SK-N-SH (cell line): Measurements from ENCODE around the gene PNO1. TPM values are rescaled to one million over a fixed set of nuclear protein-coding genes. Genes with fewer than 3 reads are reported as not detected.

Experiments used
- CTCF ChIA-PET: fragments of 300-600, 350-600 bp; formaldehyde crosslinking; extraction: SDS; loops from one replicate; lab custom pipeline; 2021; lab: Yijun Ruan, JAX
- POLR2A ChIA-PET: fragments of 350-600 bp; sonication (Branson Sonifier 250); formaldehyde crosslinking; extraction: SDS; loops from one replicate; lab custom pipeline; 2020; ENCODE audit warnings: antibody characterized with exemption, inconsistent platforms; lab: Yijun Ruan, JAX
- DNase-seq: peaks from one replicate; pipeline ENCODE4 v3.0.0; 2012
- H2AFZ ChIP-seq: fragments of 200-600 bp; sonication (generic); 2 replicates; pipeline ENCODE4 v1.8.1; 2016; ENCODE audit warnings: antibody characterized with exemption, mild to moderate bottlenecking, low read depth
- H3F3A ChIP-seq: fragments of 200-600 bp; sonication (generic); replicated peaks from 2 replicates; pipeline ENCODE3; 2016; ENCODE audit warnings: antibody characterized with exemption, mild to moderate bottlenecking; ENCODE audit not compliant: insufficient read depth
- H3K27ac ChIP-seq, 2 experiments: fragments of 200-500 bp in 1 of 2; fragments of 200-600 bp in 1 of 2; sonication (Bioruptor generic) in 1 of 2; sonication (generic), shearing (Covaris generic) in 1 of 2; 2 replicates each; pipeline versions ENCODE4 v1.5.1 to v1.6.1; 2014 to 2016; ENCODE audit warnings: low read depth in 2 of 2, inconsistent platforms in 1 of 2, low read length in 1 of 2, mild to moderate bottlenecking in 1 of 2, mixed read lengths in 1 of 2
- H3K27me3 ChIP-seq: fragments of 200-600 bp; sonication (generic), shearing (Covaris generic); 2 replicates; pipeline ENCODE4 v1.6.1; 2016; ENCODE audit warnings: mixed run types; ENCODE audit not compliant: insufficient read depth
- H3K36me3 ChIP-seq, 2 experiments: fragments of 200-500 bp in 1 of 2; fragments of 200-600 bp in 1 of 2; sonication (Bioruptor generic) in 1 of 2; sonication (generic) in 1 of 2; replicated peaks in 1 of 2; 2 replicates each; pipeline versions ENCODE3 to v1.5.1; 2014 to 2016; ENCODE audit warnings: low read length in 1 of 2, mild to moderate bottlenecking in 1 of 2; ENCODE audit not compliant: insufficient read depth in 2 of 2, control insufficient read depth in 1 of 2
- H3K4me1 ChIP-seq, 2 experiments: fragments of 200-500 bp in 1 of 2; fragments of 200-600 bp in 1 of 2; sonication (Bioruptor generic) in 1 of 2; sonication (generic), shearing (Covaris generic) in 1 of 2; 2 replicates each; pipeline versions ENCODE4 v1.5.1 to v1.6.1; 2014 to 2016; ENCODE audit warnings: low read depth in 1 of 2, low read length in 1 of 2, mixed run types in 1 of 2; ENCODE audit not compliant: insufficient read depth in 2 of 2, control insufficient read depth in 1 of 2
- H3K4me2 ChIP-seq: fragments of 200-600 bp; sonication (generic), shearing (Covaris generic); 2 replicates; pipeline ENCODE4 v1.6.1; 2017; ENCODE audit warnings: mixed run types
- H3K4me3 ChIP-seq, 2 experiments: fragments of 200-500 bp in 1 of 2; fragments of 200-600 bp in 1 of 2; sonication (Bioruptor generic) in 1 of 2; sonication (generic), shearing (Covaris generic) in 1 of 2; 2 replicates each; pipeline versions ENCODE4 v1.5.1 to v1.8.1; 2014 to 2016; ENCODE audit warnings: low read depth in 2 of 2, inconsistent platforms in 1 of 2, low read length in 1 of 2, mild to moderate bottlenecking in 1 of 2, mixed read lengths in 1 of 2, moderate library complexity in 1 of 2
- H3K79me2 ChIP-seq: fragments of 200-600 bp; sonication (generic); 2 replicates; pipeline ENCODE4 v1.8.1; 2017; ENCODE audit warnings: mild to moderate bottlenecking; ENCODE audit not compliant: insufficient read depth
- H3K9ac ChIP-seq: fragments of 200-600 bp; sonication (generic); 2 replicates; pipeline ENCODE4 v1.6.1; 2017; ENCODE audit warnings: mixed run types
- H3K9me2 ChIP-seq: fragments of 200-600 bp; sonication (generic); 2 replicates; pipeline ENCODE4 v1.6.1; 2017; ENCODE audit warnings: mixed run types
- H3K9me3 ChIP-seq: fragments of 200-600 bp; sonication (generic); 2 replicates; pipeline ENCODE4 v1.6.1; 2017; ENCODE audit warnings: mixed run types, mild to moderate bottlenecking, moderate library complexity
- H4K20me1 ChIP-seq: fragments of 200-600 bp; sonication (generic); 2 replicates; pipeline ENCODE4 v1.6.1; 2017; ENCODE audit warnings: mild to moderate bottlenecking, mixed run types; ENCODE audit not compliant: insufficient read depth
- CHD2 ChIP-seq: fragments of 150-350 bp; IDR thresholded peaks from 2 replicates; pipeline ENCODE4 v1.6.1; 2018; ENCODE audit warnings: low read length; ENCODE audit not compliant: partially characterized antibody
- ELF1 ChIP-seq: IDR thresholded peaks from 2 replicates; pipeline ENCODE4 v1.4.0; 2012
- EP300 ChIP-seq, 2 experiments: IDR thresholded peaks; 2 replicates each; pipeline versions ENCODE4 v1.4.0 to v1.6.1; 2012; ENCODE audit warnings: borderline replicate concordance in 1 of 2, low read depth in 1 of 2, low read length in 1 of 2
- EZH2phosphoT487 ChIP-seq: fragments of 200-600 bp; sonication (generic); IDR thresholded peaks from 2 replicates; pipeline ENCODE4 v1.6.1; 2017; ENCODE audit warnings: low read depth, mixed run types, mild to moderate bottlenecking, antibody characterized with exemption, moderate library complexity, borderline replicate concordance
- FOSL2 ChIP-seq: IDR thresholded peaks from 2 replicates; pipeline ENCODE4 v1.4.0; 2012; ENCODE audit warnings: low read depth, mild to moderate bottlenecking, moderate library complexity, borderline replicate concordance
- FOXJ3 ChIP-seq: sonication (generic); formaldehyde crosslinking; IDR thresholded peaks from 2 replicates; pipeline ENCODE4 v1.5.1; 2020; ENCODE audit warnings: mild to moderate bottlenecking, missing genetic modification reagents
- GABPA ChIP-seq: IDR thresholded peaks from 2 replicates; pipeline ENCODE4 v1.4.0; 2012; ENCODE audit warnings: low read depth, mild to moderate bottlenecking
- GATA2 ChIP-seq: sonication (generic); formaldehyde crosslinking; IDR thresholded peaks from 2 replicates; pipeline ENCODE4 v1.5.0; 2020; ENCODE audit warnings: mild to moderate bottlenecking, missing genetic modification reagents
- IRF3 ChIP-seq: fragments of 150-350 bp; IDR thresholded peaks from 2 replicates; pipeline ENCODE4 v1.6.1; 2016; ENCODE audit warnings: mild to moderate bottlenecking, low read depth, low read length
- MXI1 ChIP-seq: IDR thresholded peaks from 2 replicates; pipeline ENCODE4 v1.6.1; 2012; ENCODE audit warnings: mild to moderate bottlenecking, low read depth, low read length, improper control_type of control experiment
- NRF1 ChIP-seq: IDR thresholded peaks from 2 replicates; pipeline ENCODE4 v1.6.1; 2012; ENCODE audit warnings: low read depth, mild to moderate bottlenecking, low read length
- RCOR1 ChIP-seq: fragments of 150-350 bp; IDR thresholded peaks from 2 replicates; pipeline ENCODE4 v1.6.1; 2017; ENCODE audit warnings: antibody characterized with exemption, low read length
- REST ChIP-seq: IDR thresholded peaks from 2 replicates; pipeline ENCODE4 v1.6.1; 2012; ENCODE audit warnings: mild to moderate bottlenecking, low read depth, low read length, moderate library complexity
- RFX5 ChIP-seq: IDR thresholded peaks from 2 replicates; pipeline ENCODE4 v1.6.1; 2012; ENCODE audit warnings: mild to moderate bottlenecking, improper control_type of control experiment, low read length
- SIN3A ChIP-seq: IDR thresholded peaks from 2 replicates; pipeline ENCODE4 v1.6.1; 2012; ENCODE audit warnings: low read depth, mild to moderate bottlenecking, low read length, moderate library complexity, borderline replicate concordance
- TAF1 ChIP-seq: IDR thresholded peaks from 2 replicates; pipeline ENCODE4 v1.6.1; 2012; ENCODE audit warnings: low read depth, mild to moderate bottlenecking, low read length, moderate library complexity, borderline replicate concordance
- TCF12 ChIP-seq: IDR thresholded peaks from 2 replicates; pipeline ENCODE4 v1.4.0; 2012
- TEAD4 ChIP-seq: IDR thresholded peaks from 2 replicates; pipeline ENCODE4 v1.4.0; 2012; ENCODE audit warnings: mild to moderate bottlenecking, borderline replicate concordance; ENCODE audit not compliant: insufficient read depth
- USF1 ChIP-seq: IDR thresholded peaks from 2 replicates; pipeline ENCODE4 v1.4.0; 2012; ENCODE audit warnings: low read depth, borderline replicate concordance
- USF2 ChIP-seq: fragments of 150-350 bp; IDR thresholded peaks from 2 replicates; pipeline ENCODE4 v1.6.1; 2017; ENCODE audit warnings: antibody characterized with exemption, low read length, low read depth, borderline replicate concordance
- WGBS: methylation state at CpG from one replicate; pipeline ENCODE4 v1.1.6; 2017; ENCODE audit warnings: low lambda C conversion rate; 5-methylcytosine and 5-hydroxymethylcytosine counted together
- polyA plus RNA-seq, 3 experiments: library from polyadenylated mRNA; depleted of rRNA; stranded (reverse); fragments of >200 nt; gene quantifications; 2 replicates each; pipeline ENCODE4 v1.2.3, GENCODE V29; 2012

PNO1 gene
- polyA plus RNA-seq, 1 of the 3 experiments (the other 2 are of a cell fraction), result 20.6 TPM

GRCh38 chr2:68156419-68156818 lies 1.3 kb upstream of the PNO1 start:
- CTCF ChIA-PET, result interaction anchor here (1.1 to 3.1 kb wide), 8 partner anchors 11 to 127 kb away, joined by 3 to 11 read pairs (median 4); no protein-coding TSS in a partner anchor
- POLR2A ChIA-PET, result interaction anchor here (0.5 to 1.9 kb wide), 4 partner anchors 11 to 840 kb away, joined by 3 to 6 read pairs (median 6); partner anchors contain the start of gene CNRIP1

More at GRCh38 chr2:68156419-68156818, 1.3 kb upstream of the PNO1 start:
- Histone ChIP-seq H3K9ac (peak overlapping the region; percentile 87), H3K9me2 (no peaks in the 10 kb centered on the region), H2AFZ (no peak overlapping the region)
- WGBS, result 0% methylated on average over 3 of the region's 3 CpGs
- TF ChIP-seq ELF1, result no peak
- no peak for TF ChIP-seq SIN3A
- TF ChIP-seq EZH2phosphoT487, result no peak
- no peak for TF ChIP-seq RFX5
- no peak for TF ChIP-seq GABPA
- no peak for TF ChIP-seq GATA2
- TF ChIP-seq USF1, result no peak
- TF ChIP-seq REST, result no peak
- TF ChIP-seq FOSL2, result no peak
- TF ChIP-seq NRF1, result no peak
- TF ChIP-seq RCOR1, result no peak
- no peak for TF ChIP-seq TAF1
- TF ChIP-seq IRF3, result no peak
- no peak for TF ChIP-seq EP300 (IDR thresholded peaks at IDR 0.05; ENCODE audit: borderline replicate concordance in 1 of 2, low read depth in 1 of 2, low read length in 1 of 2)
- no peak for TF ChIP-seq TCF12
- no peak for TF ChIP-seq TEAD4
- no peak for TF ChIP-seq MXI1
- TF ChIP-seq CHD2, result no peak
- no peak for TF ChIP-seq USF2
- TF ChIP-seq FOXJ3 (CRISPR knock-in tag), result no peak
- TF ChIP-seq, all 33 proteins: peak for 0
- peaks cover 13 to 35% of the 10 kb centered on the region in 2 experiments for H3K36me3 ChIP-seq
- no peaks in the 10 kb centered on the region for H4K20me1 ChIP-seq
- peak overlapping the region; percentile 90 to 97 for H3K4me3 ChIP-seq
- peaks cover 6% of the 10 kb centered on the region for H3F3A ChIP-seq
- H3K9me3 ChIP-seq, result no peaks in the 10 kb centered on the region
- peaks cover under 1 to 5% of the 10 kb centered on the region in 2 experiments; a peak in 3 of 4 replicates for H3K4me1 ChIP-seq
- H3K27me3 ChIP-seq, result no peaks in the 10 kb centered on the region
- peak overlapping the region; percentile 83 for H3K4me2 ChIP-seq
- peaks cover 81% of the 10 kb centered on the region for H3K79me2 ChIP-seq
- no peak for DNase-seq
- peak overlapping the region in 1 of 2 experiments; percentile 94; a peak in 2 of 4 replicates for H3K27ac ChIP-seq
